Measurements from ENCODE around the gene VEGFD.
"Not testable (repeated sequence)": the region's sequence is repeated elsewhere in the genome, so short reads cannot be mapped to it uniquely, and the experiment has no call there.

Gene VEGFD

GRCh38 chrX:15340867-15341266 is 43.3 kb downstream of the VEGFD start:
- FAIRE-seq (no peak), DNase-seq (ENCODE audit: insufficient read length, low spot score) (no peak)
- TF ChIP-seq POLR2A (IDR thresholded peaks at IDR 0.05; ENCODE audit: low read depth, low read length): no peak

- FAIRE-seq (no peak), DNase-seq (ENCODE audit: insufficient read length, low spot score) (no peak)
- TF ChIP-seq POLR2A (IDR thresholded peaks at IDR 0.05; ENCODE audit: low read depth, low read length): no peak
These were observed 48.2 kb downstream of the VEGFD start for GRCh38 chrX:15336023-15336413.

- no peak for FAIRE-seq
- peak; percentile 78 for TF ChIP-seq POLR2A (IDR thresholded peaks at IDR 0.05; ENCODE audit: low read depth, low read length)
- peak; percentile 45 for DNase-seq (ENCODE audit: insufficient read length, low spot score)
These were observed 48.8 kb downstream of the VEGFD start, which contains the start of gene PIGA for GRCh38 chrX:15335135-15336022. PIGA (minus strand) TSS chrX:15335523; CDS start chrX:15331930, 3,593 bp downstream.

GRCh38 chrX:15334561-15334960 is 49.7 kb downstream of the VEGFD start:
- DNase-seq (ENCODE audit: insufficient read length, low spot score) (no peak), FAIRE-seq (no peak)
- TF ChIP-seq POLR2A (IDR thresholded peaks at IDR 0.05; ENCODE audit: low read depth, low read length): no peak

GRCh38 chrX:15328821-15329220 is 55.4 kb downstream of the VEGFD start:
- no peak for FAIRE-seq
- TF ChIP-seq POLR2A (IDR thresholded peaks at IDR 0.05; ENCODE audit: low read depth, low read length): no peak

GRCh38 chrX:15328131-15328530 is 56.1 kb downstream of the VEGFD start:
- no peak for TF ChIP-seq POLR2A (IDR thresholded peaks at IDR 0.05; ENCODE audit: low read depth, low read length)
- no peak for FAIRE-seq
- no peak for DNase-seq (ENCODE audit: insufficient read length, low spot score)

More at GRCh38 chrX:15328821-15329220, 55.4 kb downstream of the VEGFD start:
- DNase-seq (ENCODE audit: insufficient read length, low spot score): no peak

- TF ChIP-seq POLR2A (IDR thresholded peaks at IDR 0.05; ENCODE audit: low read depth, low read length): no peak
- no peak for FAIRE-seq
- no peak for DNase-seq (ENCODE audit: insufficient read length, low spot score)
These were observed 61.7 kb downstream of the VEGFD start for GRCh38 chrX:15322472-15322871.

GRCh38 chrX:15322072-15322471 is 62.1 kb downstream of the VEGFD start:
- no peak for FAIRE-seq

GRCh38 chrX:15321447-15321846 is 62.8 kb downstream of the VEGFD start:
- TF ChIP-seq POLR2A (IDR thresholded peaks at IDR 0.05; ENCODE audit: low read depth, low read length): no peak
- DNase-seq (ENCODE audit: insufficient read length, low spot score) (no peak), FAIRE-seq (no peak)

More at GRCh38 chrX:15322072-15322471, 62.1 kb downstream of the VEGFD start:
- DNase-seq (ENCODE audit: insufficient read length, low spot score): no peak
- no peak for TF ChIP-seq POLR2A (IDR thresholded peaks at IDR 0.05; ENCODE audit: low read depth, low read length)

GRCh38 chrX:15320297-15320696 is 63.9 kb downstream of the VEGFD start:
- TF ChIP-seq POLR2A (IDR thresholded peaks at IDR 0.05; ENCODE audit: low read depth, low read length): no peak
- no peak for DNase-seq (ENCODE audit: insufficient read length, low spot score)
- no peak for FAIRE-seq

GRCh38 chrX:15319075-15319474 is 65.1 kb downstream of the VEGFD start:
- FAIRE-seq (no peak), DNase-seq (ENCODE audit: insufficient read length, low spot score) (no peak)
- no peak for TF ChIP-seq POLR2A (IDR thresholded peaks at IDR 0.05; ENCODE audit: low read depth, low read length)

GRCh38 chrX:15315509-15315908 is 68.7 kb downstream of the VEGFD start, which contains the start of gene ASB11:
ASB11 (minus strand) TSS chrX:15315640; CDS start chrX:15315605, 35 bp downstream.
- DNase-seq (ENCODE audit: insufficient read length, low spot score): no peak
- TF ChIP-seq POLR2A (IDR thresholded peaks at IDR 0.05; ENCODE audit: low read depth, low read length): no peak
- no peak for FAIRE-seq

- DNase-seq (ENCODE audit: insufficient read length, low spot score): no peak
- TF ChIP-seq POLR2A (IDR thresholded peaks at IDR 0.05; ENCODE audit: low read depth, low read length): no peak
- no peak for FAIRE-seq
These were observed 69.7 kb downstream of the VEGFD start for GRCh38 chrX:15314472-15314871.

GRCh38 chrX:15311119-15311518 is 73.1 kb downstream of the VEGFD start:
- DNase-seq (ENCODE audit: insufficient read length, low spot score) (no peak), FAIRE-seq (no peak)
- TF ChIP-seq POLR2A (IDR thresholded peaks at IDR 0.05; ENCODE audit: low read depth, low read length): no peak

GRCh38 chrX:15310117-15310516 is 74.1 kb downstream of the VEGFD start:
- DNase-seq (ENCODE audit: insufficient read length, low spot score) (no peak), FAIRE-seq (no peak)
- TF ChIP-seq POLR2A (IDR thresholded peaks at IDR 0.05; ENCODE audit: low read depth, low read length): no peak

GRCh38 chrX:15305899-15306298 is 78.3 kb downstream of the VEGFD start:
- not testable (repeated sequence) for FAIRE-seq; DNase-seq (ENCODE audit: insufficient read length, low spot score)

Measured in H54 (cell line).